Raji (cell line): Measurements from ENCODE around the gene FRMD5.
A peak's percentile ranks its signal among the peaks of the same experiment; 100 is the strongest.

Experiments used
- POLR2A ChIP-seq: IDR thresholded peaks from 2 replicates; pipeline ENCODE4 v1.6.1; 2011; ENCODE audit warnings: low read depth, low read length, control low read depth; ENCODE audit not compliant: insufficient read depth

FRMD5 gene

GRCh38 chr15:44195151-44195740 is at the start of gene FRMD5:
Gene FRMD5, minus strand, starts transcription at chr15:44195271.
- TF ChIP-seq POLR2A = peak; percentile 35

GRCh38 chr15:44243829-44244228 is 48.8 kb upstream of the FRMD5 start:
- no peak for TF ChIP-seq POLR2A

GRCh38 chr15:44243141-44243540 is 48.1 kb upstream of the FRMD5 start:
- no peak for TF ChIP-seq POLR2A

GRCh38 chr15:44231842-44232241 is 36.8 kb upstream of the FRMD5 start:
- no peak for TF ChIP-seq POLR2A

- TF ChIP-seq POLR2A = no peak
Measured at GRCh38 chr15:44227584-44227983, 32.5 kb upstream of the FRMD5 start.

GRCh38 chr15:44222478-44222877 is 27.4 kb upstream of the FRMD5 start:
- TF ChIP-seq POLR2A = no peak

- TF ChIP-seq POLR2A = no peak
Measured at GRCh38 chr15:44219073-44219472, 24.0 kb upstream of the FRMD5 start.

GRCh38 chr15:44216958-44217357 is 21.9 kb upstream of the FRMD5 start:
- TF ChIP-seq POLR2A = no peak

- TF ChIP-seq POLR2A = no peak
Measured at GRCh38 chr15:44215594-44215993, 20.5 kb upstream of the FRMD5 start.

GRCh38 chr15:44208956-44209355 is 13.9 kb upstream of the FRMD5 start:
- no peak for TF ChIP-seq POLR2A

GRCh38 chr15:44207643-44208042 is 12.6 kb upstream of the FRMD5 start:
- TF ChIP-seq POLR2A = no peak

GRCh38 chr15:44199393-44199792 is 4.3 kb upstream of the FRMD5 start:
- no peak for TF ChIP-seq POLR2A

- TF ChIP-seq POLR2A = no peak
Measured at GRCh38 chr15:44194323-44195150, 534 bp downstream of the FRMD5 start.

- no peak for TF ChIP-seq POLR2A
Measured at GRCh38 chr15:44193651-44194322, 1.3 kb downstream of the FRMD5 start.

GRCh38 chr15:44188795-44189194 is 6.3 kb downstream of the FRMD5 start:
- no peak for TF ChIP-seq POLR2A

GRCh38 chr15:44186705-44187104 is 8.4 kb downstream of the FRMD5 start:
- TF ChIP-seq POLR2A = no peak

GRCh38 chr15:44183363-44183762 is 11.7 kb downstream of the FRMD5 start:
- no peak for TF ChIP-seq POLR2A

- TF ChIP-seq POLR2A = no peak
Measured at GRCh38 chr15:44181410-44181809, 13.7 kb downstream of the FRMD5 start.
